GM19240 (cell line): ENCODE data around the gene BUB1B.
"Not testable (repeated sequence)": the region's sequence is repeated elsewhere in the genome, so short reads cannot be mapped to it uniquely, and the experiment has no call there.

Experiments used
- DNase-seq: peaks from one replicate; pipeline ENCODE4 v3.0.0; 2011; ENCODE audit warnings: low spot score; ENCODE audit not compliant: insufficient read length

Gene BUB1B

DNA sequence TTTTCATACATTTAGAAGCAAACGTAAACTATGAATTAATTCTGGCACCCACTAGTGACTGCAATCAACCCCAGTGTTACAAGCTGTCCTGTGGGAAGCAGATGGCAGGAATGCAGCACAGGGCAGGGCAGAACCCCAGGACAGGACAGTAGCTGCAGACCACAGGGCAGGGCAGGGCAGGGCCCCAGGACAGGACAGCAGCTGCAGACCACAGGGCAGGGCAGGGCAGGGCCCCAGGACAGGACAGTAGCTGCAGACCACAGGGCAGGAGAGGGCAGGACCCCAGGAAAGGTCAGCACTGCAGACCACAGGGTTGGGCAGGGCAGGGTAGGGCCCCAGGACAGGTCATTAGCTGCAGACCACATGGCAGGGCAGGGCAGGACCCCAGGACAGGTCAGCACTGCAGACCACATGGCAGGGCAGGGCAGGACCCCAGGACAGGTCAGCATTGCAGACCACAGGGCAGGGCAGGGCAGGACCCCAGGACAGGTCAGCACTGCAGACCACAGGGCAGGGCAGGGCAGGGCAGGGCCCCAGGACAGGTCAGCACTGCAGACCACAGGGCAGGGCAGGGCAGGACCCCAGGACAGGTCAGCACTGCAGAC is 24.9 kb upstream of the BUB1B start:
- DNase-seq: not testable (repeated sequence)

- no peak for DNase-seq
These were observed 24.2 kb upstream of the BUB1B start for GRCh38 chr15:40136470-40137302.

DNA sequence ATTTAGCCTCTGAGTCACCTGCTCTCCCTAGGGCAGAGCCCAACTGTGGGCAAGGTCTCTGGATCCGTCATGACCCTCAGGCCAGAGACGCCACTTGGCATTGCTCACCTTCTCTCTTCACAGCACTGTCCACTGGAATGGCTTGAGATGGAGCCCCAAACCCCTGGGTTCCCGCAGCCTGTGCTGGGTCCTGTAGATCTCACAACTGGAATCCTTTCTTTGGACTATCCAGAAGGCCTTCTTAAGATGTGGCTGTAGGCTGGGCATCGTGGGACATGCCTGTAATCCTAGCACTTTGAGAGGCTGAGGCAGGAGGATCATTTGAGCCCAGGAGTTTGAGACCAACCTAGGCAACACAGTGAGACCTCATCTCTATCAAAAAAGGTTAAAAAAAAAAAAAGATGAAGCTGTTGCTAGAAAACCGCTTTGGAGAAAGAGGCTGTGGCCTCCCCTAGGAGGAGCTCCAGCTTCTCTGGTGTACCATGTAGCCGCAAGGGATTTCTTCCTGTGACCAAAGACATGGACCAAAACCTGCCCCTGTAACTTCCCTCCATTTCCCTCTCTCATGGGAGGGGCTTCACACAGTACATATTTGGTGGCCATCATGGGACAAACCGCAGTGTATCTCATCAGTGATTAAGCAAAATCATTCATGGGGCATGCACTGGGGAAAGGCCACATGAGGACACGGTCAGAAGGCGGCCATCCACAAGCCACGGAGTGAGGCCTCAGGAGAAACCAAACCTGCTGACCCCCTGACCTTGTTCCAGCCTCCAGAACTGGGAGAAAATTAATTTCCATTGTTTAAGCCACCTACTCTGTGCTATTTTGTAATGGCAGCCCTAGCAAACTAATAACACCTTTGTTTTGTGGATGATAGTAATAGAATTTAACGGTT is 23.3 kb upstream of the BUB1B start:
- no peak for DNase-seq

DNA sequence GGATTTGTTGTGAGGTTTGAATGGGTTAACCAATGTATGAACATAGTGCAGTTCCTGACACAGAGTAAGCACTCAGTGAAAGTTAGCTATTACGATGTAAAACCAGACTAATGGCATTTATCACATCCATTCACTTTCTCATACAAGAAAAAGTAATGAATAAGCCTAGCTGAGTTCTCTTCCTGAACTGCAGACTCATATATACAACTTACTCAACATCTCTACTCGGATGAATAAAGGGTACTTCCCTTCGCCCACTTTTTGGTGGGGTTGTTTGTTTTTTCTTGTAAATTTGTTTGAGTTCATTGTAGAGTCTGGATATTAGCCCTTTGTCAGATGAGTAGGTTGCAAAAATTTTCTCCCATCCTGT is 22.7 kb upstream of the BUB1B start:
- DNase-seq: not testable (repeated sequence)

DNA sequence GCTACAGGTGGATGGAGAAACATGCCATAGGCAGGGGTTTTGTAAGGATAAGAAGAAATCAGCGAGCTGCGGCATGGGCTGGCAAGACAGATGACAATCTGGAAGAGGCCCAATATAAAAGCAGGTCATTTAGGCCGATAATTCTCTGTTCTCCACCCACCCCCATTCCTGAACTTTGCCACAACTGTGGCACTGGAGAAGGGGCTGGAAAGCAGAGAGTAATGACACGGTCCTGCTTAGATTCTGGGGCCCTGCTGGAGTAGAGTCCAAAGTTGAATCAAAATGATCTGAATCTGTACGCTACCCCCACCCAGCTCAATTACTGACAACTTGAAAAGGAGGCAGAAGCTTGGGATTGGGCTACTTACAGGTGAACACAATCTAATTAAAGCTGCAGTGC is 18.4 kb upstream of the BUB1B start:
- DNase-seq: no peak

- no peak for DNase-seq
These were observed 14.8 kb upstream of the BUB1B start for GRCh38 chr15:40146037-40146436.

DNA sequence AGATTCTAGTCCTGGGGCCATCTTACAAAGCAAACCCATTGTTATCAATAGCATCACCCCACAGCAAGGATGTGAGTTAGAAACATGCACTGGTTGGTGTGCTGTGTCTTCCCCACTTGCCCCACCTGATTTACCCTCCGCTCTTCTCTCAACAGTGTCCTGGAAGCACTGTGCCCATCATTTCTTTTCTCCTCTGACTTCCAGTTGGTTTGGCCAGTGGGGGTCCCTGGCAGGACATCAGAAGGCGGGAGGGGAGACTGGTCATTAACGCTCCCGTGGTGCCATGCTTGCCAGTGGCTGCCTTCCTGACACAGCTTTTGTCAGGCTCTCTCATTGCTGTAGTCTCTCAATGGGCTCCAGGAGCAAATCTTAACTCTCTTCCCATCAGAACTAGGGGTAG is 11.5 kb upstream of the BUB1B start:
- DNase-seq: no peak

DNA sequence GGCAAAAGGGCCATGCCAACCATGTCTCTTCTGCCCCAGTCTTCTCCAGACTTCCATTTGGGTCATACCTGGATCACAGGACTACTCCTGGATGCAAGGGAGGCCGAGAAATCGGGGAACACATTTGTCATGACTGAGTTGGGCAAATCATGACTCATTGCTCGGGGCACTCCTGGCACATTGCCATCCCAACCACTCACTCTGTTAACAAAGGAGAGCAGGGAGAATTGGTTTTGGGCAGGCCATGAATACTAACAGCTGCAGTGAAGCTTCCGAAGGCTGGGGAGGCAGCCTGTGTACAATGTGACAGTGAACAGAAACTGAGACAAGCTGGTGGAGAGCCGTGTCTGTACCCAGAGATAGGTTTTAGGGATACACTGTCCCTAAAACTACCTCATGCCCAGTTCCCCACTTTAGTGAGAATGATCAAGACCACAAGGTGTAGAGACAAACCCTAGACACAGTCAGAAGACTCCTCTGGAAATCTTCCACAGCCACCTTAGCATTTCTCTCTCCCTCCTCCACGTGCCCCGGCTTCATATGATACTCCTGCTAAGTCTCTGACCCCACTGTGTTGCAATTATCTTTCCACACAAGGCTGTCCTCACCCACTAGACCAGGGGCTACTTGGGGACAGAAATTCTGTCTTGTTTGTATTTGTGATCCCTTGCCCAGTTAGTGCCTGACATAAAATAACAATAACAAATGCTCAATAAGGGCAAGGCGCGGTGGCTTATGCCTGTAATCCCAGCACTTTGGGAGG is 10.5 kb upstream of the BUB1B start:
- no peak for DNase-seq

- no peak for DNase-seq
These were observed 9.4 kb upstream of the BUB1B start for GRCh38 chr15:40151499-40151898.

- no peak for DNase-seq
These were observed 8.9 kb upstream of the BUB1B start for GRCh38 chr15:40151991-40152390.

GRCh38 chr15:40154821-40155220 is 6.0 kb upstream of the BUB1B start:
- DNase-seq: not testable (repeated sequence)

- DNase-seq: no peak
These were observed 5.5 kb upstream of the BUB1B start for GRCh38 chr15:40155270-40155910.

- no peak for DNase-seq
These were observed 3.0 kb upstream of the BUB1B start for GRCh38 chr15:40157778-40158447.

GRCh38 chr15:40160021-40160420 is 848 bp upstream of the BUB1B start:
- DNase-seq: no peak

DNA sequence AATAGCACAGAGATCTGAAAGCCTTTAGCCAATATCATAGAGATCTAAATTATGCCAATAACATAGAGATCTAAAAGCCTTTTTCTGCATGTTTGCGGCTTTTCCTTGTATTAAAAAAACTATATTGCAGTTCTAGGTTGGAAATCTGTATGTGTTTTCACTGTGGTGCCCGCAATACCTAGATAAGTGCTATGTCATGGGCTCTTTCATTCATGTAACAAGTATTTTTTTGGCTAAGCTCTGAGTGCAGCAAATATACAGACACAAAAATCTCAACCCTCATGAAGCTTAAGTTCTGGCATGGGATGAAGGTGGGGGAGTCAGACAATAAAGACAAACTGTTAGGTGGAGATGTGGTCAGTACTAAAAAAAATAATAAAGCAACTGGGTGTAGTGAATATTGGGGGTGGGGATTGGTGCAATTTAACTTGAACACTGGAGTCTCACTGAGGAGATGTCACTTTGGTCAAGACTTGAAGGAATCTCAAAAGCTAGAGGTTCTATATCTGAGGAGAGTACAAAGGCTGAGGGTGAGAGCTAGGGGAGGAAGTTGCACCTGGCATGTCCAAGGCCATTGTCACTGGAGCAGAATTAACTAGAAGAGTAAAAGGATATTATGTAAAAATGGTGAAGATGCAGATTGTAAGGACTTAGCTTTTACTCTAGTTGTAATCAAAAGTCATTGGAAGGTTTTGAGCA is 973 bp downstream of the BUB1B start:
- no peak for DNase-seq

- no peak for DNase-seq
These were observed 1.7 kb downstream of the BUB1B start for GRCh38 chr15:40162552-40162951.

DNA sequence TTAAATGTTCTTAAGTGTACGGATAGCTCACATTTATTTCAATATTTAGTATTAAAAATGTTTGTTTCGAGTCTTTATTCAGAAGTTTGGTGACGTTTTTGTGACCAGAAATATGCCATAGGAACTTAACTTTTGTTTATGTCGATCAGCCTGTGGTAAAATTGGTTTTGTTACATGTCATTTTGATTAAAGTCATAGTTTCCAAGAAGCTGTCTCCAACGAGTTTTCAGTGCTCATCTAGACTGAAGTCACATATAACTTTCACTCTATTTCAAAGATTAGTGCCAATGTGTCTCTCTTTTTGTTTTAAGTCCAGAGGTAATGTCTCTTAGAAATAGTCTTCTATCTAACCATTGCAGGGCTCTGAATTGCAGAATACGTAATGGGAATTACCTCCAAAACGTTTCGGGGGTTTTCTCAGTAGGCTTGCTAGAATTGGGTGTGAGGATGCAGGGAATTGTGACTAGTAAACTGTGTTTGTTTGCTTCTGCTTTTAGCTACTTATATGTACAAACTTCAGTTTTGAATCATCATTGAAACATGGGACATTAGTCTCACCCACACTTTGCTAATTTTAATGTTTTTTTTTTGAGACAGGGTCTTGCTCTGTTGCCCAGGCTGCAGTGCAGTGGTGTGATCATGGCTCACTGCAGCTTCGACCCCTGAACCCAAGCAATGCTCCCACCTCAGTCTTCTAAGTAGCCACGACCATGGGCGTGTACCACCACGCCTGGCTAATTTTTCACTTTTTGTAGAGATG is 3.0 kb downstream of the BUB1B start:
- DNase-seq: no peak

GRCh38 chr15:40167374-40167773 is 6.5 kb downstream of the BUB1B start:
- not testable (repeated sequence) for DNase-seq

GRCh38 chr15:40175160-40175559 is 14.3 kb downstream of the BUB1B start:
- DNase-seq: no peak
